NCI-H2171 treated with DMSO at 0.1 percent for 48 hours (cell line): ENCODE measurements around the gene BICC1.

Experiments
- DNase-seq: peaks from one replicate; lab custom pipeline; 2025; lab: John Stamatoyannopoulos, UW

BICC1 gene

GRCh38 chr10:58608826-58609531, 96.3 kb downstream of the BICC1 start:
- no peak for DNase-seq

GRCh38 chr10:58609532-58610150, 97.0 kb downstream of the BICC1 start:
- no peak for DNase-seq

GRCh38 chr10:58615237-58615935, 102.7 kb downstream of the BICC1 start:
- no peak for DNase-seq

GRCh38 chr10:58618158-58618676, 105.5 kb downstream of the BICC1 start:
- DNase-seq: peak; percentile 44

- DNase-seq: no peak
These were observed 108.9 kb downstream of the BICC1 start for GRCh38 chr10:58621379-58622077.

- no peak for DNase-seq
These were observed 109.6 kb downstream of the BICC1 start for GRCh38 chr10:58622246-58622645.

- DNase-seq: no peak
These were observed 112.4 kb downstream of the BICC1 start for GRCh38 chr10:58625070-58625469.

GRCh38 chr10:58627392-58627791, 114.7 kb downstream of the BICC1 start:
- no peak for DNase-seq

- DNase-seq: no peak
These were observed 119.0 kb downstream of the BICC1 start for GRCh38 chr10:58631715-58632114.

- no peak for DNase-seq
These were observed 119.5 kb downstream of the BICC1 start for GRCh38 chr10:58632216-58632615.

GRCh38 chr10:58637352-58637751, 124.7 kb downstream of the BICC1 start:
- DNase-seq: no peak

GRCh38 chr10:58638388-58638787, 125.7 kb downstream of the BICC1 start:
- DNase-seq: no peak

- peak; percentile 6 for DNase-seq
These were observed 128.4 kb downstream of the BICC1 start for GRCh38 chr10:58641095-58641531.

- DNase-seq: no peak
These were observed 129.0 kb downstream of the BICC1 start for GRCh38 chr10:58641708-58642107.

- no peak for DNase-seq
These were observed 129.6 kb downstream of the BICC1 start for GRCh38 chr10:58642283-58642682.

- DNase-seq: no peak
These were observed 130.3 kb downstream of the BICC1 start for GRCh38 chr10:58642916-58643428.

GRCh38 chr10:58644311-58644710, 131.6 kb downstream of the BICC1 start:
- DNase-seq: no peak

- DNase-seq: no peak
These were observed 132.9 kb downstream of the BICC1 start for GRCh38 chr10:58645416-58646146.

- DNase-seq: no peak
These were observed 134.9 kb downstream of the BICC1 start for GRCh38 chr10:58647376-58648112.

GRCh38 chr10:58648131-58648530, 135.5 kb downstream of the BICC1 start:
- no peak for DNase-seq

- DNase-seq: no peak
These were observed 138.4 kb downstream of the BICC1 start for GRCh38 chr10:58651040-58651439.
